HepG2 (cell line): ENCODE measurements around the gene TRABD. TPM values are rescaled to one million over a fixed set of nuclear protein-coding genes. Genes with fewer than 3 reads are reported as not detected.
A peak's percentile ranks its signal among the peaks of the same experiment; 100 is the strongest.

Experiments
- AGO1 ChIP-seq: fragments of 200-400 bp; formaldehyde crosslinking; IDR thresholded peaks from 2 replicates; pipeline ENCODE4 v1.6.1; 2017; ENCODE audit warnings: mild to moderate bottlenecking, low read depth, low read length, moderate library complexity; ENCODE audit not compliant: poor library complexity, severe bottlenecking
- CTCF ChIP-seq: sonication (generic); formaldehyde crosslinking; IDR thresholded peaks from 2 replicates; pipeline ENCODE4 v1.5.0; 2020; ENCODE audit warnings: mild to moderate bottlenecking, missing genetic modification reagents, moderate library complexity
- HMGXB3 ChIP-seq: sonication (generic); formaldehyde crosslinking; IDR thresholded peaks from 2 replicates; pipeline ENCODE4 v1.4.0; 2020; ENCODE audit warnings: missing genetic modification reagents, borderline replicate concordance
- HNF1B ChIP-seq: sonication (generic); formaldehyde crosslinking; IDR thresholded peaks from 2 replicates; pipeline ENCODE4 v1.5.1; 2020; ENCODE audit warnings: mild to moderate bottlenecking, moderate library complexity, missing genetic modification reagents
- POLR2A ChIP-seq, 2 experiments: IDR thresholded peaks; 2 replicates each; pipeline ENCODE4 v1.6.1; 2011; ENCODE audit warnings: low read depth in 2 of 2, low read length in 2 of 2, mild to moderate bottlenecking in 1 of 2, moderate library complexity in 1 of 2; ENCODE audit not compliant: insufficient read depth in 1 of 2
- SMC3 ChIP-seq: IDR thresholded peaks from 2 replicates; pipeline ENCODE4 v1.6.1; 2011; ENCODE audit warnings: low read length, improper control_type of control experiment
- STAG1 ChIP-seq: sonication (generic); formaldehyde crosslinking; IDR thresholded peaks from 2 replicates; pipeline ENCODE4 v1.4.0; 2020; ENCODE audit warnings: missing genetic modification reagents
- ZNF333 ChIP-seq: sonication (generic); formaldehyde crosslinking; IDR thresholded peaks from 2 replicates; pipeline ENCODE4 v1.4.0; 2020; ENCODE audit warnings: mild to moderate bottlenecking, missing genetic modification reagents, borderline replicate concordance
- polyA plus RNA-seq, 8 experiments: library from polyadenylated mRNA; depleted of rRNA in 3 of 8; stranded (reverse) in 7 of 8; unstranded in 1 of 8; fragments of >200 nt; fragmentation: Illumina TruSeq in 4 of 8; extraction: Trizol in 4 of 8; gene quantifications; 2 replicates each; pipeline versions ENCODE4 v1.2.1 to v1.2.3, GENCODE V29; 2011 to 2016; ENCODE audit warnings: low read depth in 4 of 8, missing spikeins in 1 of 8, mixed read lengths in 1 of 8; ENCODE audit not compliant: insufficient read depth in 1 of 8
- total RNA-seq, 5 experiments: library from RNA; depleted of rRNA; stranded (reverse); fragments of >200 nt; fragmentation: Illumina TruSeq; extraction: Trizol; gene quantifications; 2 replicates each; pipeline ENCODE4 v1.2.3, GENCODE V29; 2016; ENCODE audit warnings: low read depth in 1 of 5
- TF ChIP-seq, protein P1 (sequence below): sonication (generic); formaldehyde crosslinking; IDR thresholded peaks from 2 replicates; pipeline ENCODE4 v1.5.1; 2020; ENCODE audit warnings: mild to moderate bottlenecking, missing genetic modification reagents, moderate library complexity

Gene TRABD
- total and polyA plus RNA-seq, 2 of the 13 experiments (the other 11 are each of a cell fraction or from before 2014, with no cell fraction given) = 21.5 to 28.9 TPM

DNA sequence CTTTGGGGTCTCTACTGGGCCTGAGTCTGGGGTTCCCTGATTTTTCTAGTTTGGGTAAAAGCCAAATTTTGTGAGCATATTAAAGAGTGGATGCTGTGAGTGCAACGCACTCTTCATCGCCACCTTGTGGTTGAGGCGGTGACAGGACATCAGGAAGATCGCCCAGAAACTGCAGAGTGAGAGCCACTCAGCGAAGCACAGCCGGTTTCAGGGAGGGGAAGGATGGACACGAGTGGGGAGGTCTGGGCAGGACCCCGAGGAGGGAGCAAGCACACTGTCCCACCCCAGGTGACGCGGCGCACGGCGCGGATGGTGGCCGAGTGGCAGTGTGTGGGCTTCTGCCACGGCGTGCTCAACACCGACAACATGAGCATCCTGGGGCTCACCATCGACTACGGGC lies 24.2 kb downstream of the TRABD start (continued):
- TF ChIP-seq HMGXB3 (CRISPR knock-in tag) (peak; percentile 53; the same call in 1 of the 2 replicates), HNF1B (CRISPR knock-in tag) (0 out of 2 replicates have a peak, but pooled peaks have one; percentile 26), AGO1 (peak; percentile 11), ZNF333 (CRISPR knock-in tag) (no peak), POLR2A (IDR thresholded peaks at IDR 0.05; ENCODE audit: insufficient read depth in 1 of 2, low read depth in 2 of 2, low read length in 2 of 2) (0 out of 4 replicates have a peak, but pooled peaks of 1 of the 2 experiments have one; percentile 21), STAG1 (CRISPR knock-in tag) (peak; percentile 71), CTCF (CRISPR knock-in tag) (peak; percentile 86), SMC3 (peak; percentile 89)
- TF ChIP-seq, protein P1, sequence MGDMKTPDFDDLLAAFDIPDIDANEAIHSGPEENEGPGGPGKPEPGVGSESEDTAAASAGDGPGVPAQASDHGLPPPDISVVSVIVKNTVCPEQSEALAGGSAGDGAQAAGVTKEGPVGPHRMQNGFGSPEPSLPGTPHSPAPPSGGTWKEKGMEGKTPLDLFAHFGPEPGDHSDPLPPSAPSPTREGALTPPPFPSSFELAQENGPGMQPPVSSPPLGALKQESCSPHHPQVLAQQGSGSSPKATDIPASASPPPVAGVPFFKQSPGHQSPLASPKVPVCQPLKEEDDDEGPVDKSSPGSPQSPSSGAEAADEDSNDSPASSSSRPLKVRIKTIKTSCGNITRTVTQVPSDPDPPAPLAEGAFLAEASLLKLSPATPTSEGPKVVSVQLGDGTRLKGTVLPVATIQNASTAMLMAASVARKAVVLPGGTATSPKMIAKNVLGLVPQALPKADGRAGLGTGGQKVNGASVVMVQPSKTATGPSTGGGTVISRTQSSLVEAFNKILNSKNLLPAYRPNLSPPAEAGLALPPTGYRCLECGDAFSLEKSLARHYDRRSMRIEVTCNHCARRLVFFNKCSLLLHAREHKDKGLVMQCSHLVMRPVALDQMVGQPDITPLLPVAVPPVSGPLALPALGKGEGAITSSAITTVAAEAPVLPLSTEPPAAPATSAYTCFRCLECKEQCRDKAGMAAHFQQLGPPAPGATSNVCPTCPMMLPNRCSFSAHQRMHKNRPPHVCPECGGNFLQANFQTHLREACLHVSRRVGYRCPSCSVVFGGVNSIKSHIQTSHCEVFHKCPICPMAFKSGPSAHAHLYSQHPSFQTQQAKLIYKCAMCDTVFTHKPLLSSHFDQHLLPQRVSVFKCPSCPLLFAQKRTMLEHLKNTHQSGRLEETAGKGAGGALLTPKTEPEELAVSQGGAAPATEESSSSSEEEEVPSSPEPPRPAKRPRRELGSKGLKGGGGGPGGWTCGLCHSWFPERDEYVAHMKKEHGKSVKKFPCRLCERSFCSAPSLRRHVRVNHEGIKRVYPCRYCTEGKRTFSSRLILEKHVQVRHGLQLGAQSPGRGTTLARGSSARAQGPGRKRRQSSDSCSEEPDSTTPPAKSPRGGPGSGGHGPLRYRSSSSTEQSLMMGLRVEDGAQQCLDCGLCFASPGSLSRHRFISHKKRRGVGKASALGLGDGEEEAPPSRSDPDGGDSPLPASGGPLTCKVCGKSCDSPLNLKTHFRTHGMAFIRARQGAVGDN (CRISPR knock-in tag) = peak; percentile 36; the same call in 1 of the 2 replicates
